Neural cell (in vitro differentiated cells): ENCODE results near the gene CNPPD1. TPM values are rescaled to one million over a fixed set of nuclear protein-coding genes. Genes with fewer than 3 reads are reported as not detected.

Experiments used
- H2AFZ ChIP-seq: fragments of 200-600, 300-800 bp; sonication (generic), shearing (Covaris generic); 2 replicates; pipeline ENCODE4 v1.6.0; 2014; ENCODE audit warnings: low read depth, mild to moderate bottlenecking, antibody characterized with exemption, low read length, moderate library complexity
- H3F3A ChIP-seq: fragments of 200-600 bp; shearing (Covaris generic); 2 replicates; pipeline ENCODE4 v1.6.1; 2016; ENCODE audit warnings: mild to moderate bottlenecking, moderate library complexity, mixed read lengths, antibody characterized with exemption, low read length; ENCODE audit not compliant: insufficient read depth, poor library complexity, severe bottlenecking
- H3K27ac ChIP-seq: fragments of 200-600, 300-800 bp; sonication (generic), shearing (Covaris generic); 2 replicates; pipeline ENCODE4 v1.5.1; 2014; ENCODE audit warnings: mild to moderate bottlenecking, low read length, moderate library complexity
- H3K27me3 ChIP-seq: fragments of 300-800, 200-600 bp; sonication (generic), shearing (Covaris generic); 2 replicates; pipeline ENCODE4 v1.6.0; 2014; ENCODE audit warnings: mild to moderate bottlenecking, low read depth, low read length, moderate library complexity; ENCODE audit not compliant: insufficient read depth
- H3K36me3 ChIP-seq: fragments of 300-800, 200-600 bp; sonication (generic), shearing (Covaris generic); 2 replicates; pipeline ENCODE4 v1.5.1; 2014; ENCODE audit warnings: mild to moderate bottlenecking, antibody characterized with exemption, low read length, moderate library complexity; ENCODE audit not compliant: insufficient read depth
- H3K4me2 ChIP-seq: fragments of 300-800, 200-600 bp; sonication (generic), shearing (Covaris generic); 2 replicates; pipeline ENCODE4 v1.6.0; 2014; ENCODE audit warnings: mild to moderate bottlenecking, low read length
- H3K4me3 ChIP-seq: fragments of 300-800, 200-600 bp; sonication (generic), shearing (Covaris generic); 2 replicates; pipeline ENCODE4 v1.5.1; 2014; ENCODE audit warnings: mild to moderate bottlenecking, low read length, moderate library complexity
- H3K79me2 ChIP-seq: fragments of 200-600 bp; shearing (Covaris generic); replicated peaks from 2 replicates; pipeline ENCODE4 v1.6.0; 2014; ENCODE audit warnings: mild to moderate bottlenecking, low read length, moderate library complexity; ENCODE audit not compliant: insufficient read depth
- H3K9ac ChIP-seq: fragments of 300-800, 200-600 bp; sonication (generic), shearing (Covaris generic); 2 replicates; pipeline ENCODE4 v1.6.1; 2016; ENCODE audit warnings: mild to moderate bottlenecking, low read length, mixed read lengths
- H3K9me2 ChIP-seq: fragments of 200-600 bp; shearing (Covaris generic); 2 replicates; pipeline ENCODE4 v1.6.1; 2016; ENCODE audit warnings: mild to moderate bottlenecking, low read length, mixed read lengths; ENCODE audit not compliant: insufficient read depth
- H3K9me3 ChIP-seq: fragments of 200-600, 300-800 bp; sonication (generic), shearing (Covaris generic); 2 replicates; pipeline ENCODE4 v1.6.1; 2016; ENCODE audit warnings: mild to moderate bottlenecking, mixed run types, low read length, moderate library complexity, mixed read lengths
- H4K20me1 ChIP-seq: fragments of 200-600 bp; shearing (Covaris generic); 2 replicates; pipeline ENCODE4 v1.6.1; 2016; ENCODE audit warnings: mild to moderate bottlenecking, mixed run types; ENCODE audit not compliant: insufficient read depth
- EP300 ChIP-seq: fragments of 450-650 bp; conservative IDR thresholded peaks from 2 replicates; pipeline ENCODE4 v1.6.1; 2014; ENCODE audit warnings: antibody characterized with exemption, mild to moderate bottlenecking, moderate library complexity; ENCODE audit not compliant: poor library complexity, severe bottlenecking
- EZH2 ChIP-seq: fragments of 200-600, 300-800 bp; shearing (Covaris generic), sonication (generic); IDR thresholded peaks from 2 replicates; pipeline ENCODE4 v1.6.1; 2014; ENCODE audit warnings: antibody characterized with exemption, low read length, borderline replicate concordance, mild to moderate bottlenecking; ENCODE audit not compliant: insufficient read depth, poor library complexity, severe bottlenecking
- MXI1 ChIP-seq: fragments of 450-650 bp; conservative IDR thresholded peaks from 2 replicates; pipeline ENCODE4 v1.6.1; 2014; ENCODE audit warnings: antibody characterized with exemption, mild to moderate bottlenecking; ENCODE audit not compliant: poor library complexity, severe bottlenecking
- POLR2AphosphoS5 ChIP-seq: IDR thresholded peaks from 2 replicates; pipeline ENCODE4 v1.6.1; 2012
- RAD21 ChIP-seq: fragments of 450-650 bp; conservative IDR thresholded peaks from 2 replicates; pipeline ENCODE4 v1.6.1; 2014; ENCODE audit warnings: antibody characterized with exemption, mild to moderate bottlenecking, moderate library complexity
- SMC3 ChIP-seq: fragments of 450-650 bp; conservative IDR thresholded peaks from 2 replicates; pipeline ENCODE4 v1.6.1; 2014; ENCODE audit warnings: antibody characterized with exemption, mild to moderate bottlenecking, moderate library complexity; ENCODE audit not compliant: poor library complexity
- TAF1 ChIP-seq: IDR thresholded peaks from 2 replicates; pipeline ENCODE4 v1.6.1; 2012; ENCODE audit warnings: low read depth
- polyA plus RNA-seq: library from polyadenylated mRNA; depleted of rRNA; stranded (reverse); fragments of >200 nt; gene quantifications from 2 replicates; pipeline ENCODE4 v1.2.3, GENCODE V29; 2014
- TF ChIP-seq, protein P1 (sequence below): IDR thresholded peaks from 2 replicates; pipeline ENCODE4 v1.6.1; 2012; ENCODE audit warnings: borderline replicate concordance
- TF ChIP-seq, protein P2 (sequence below): fragments of 450-650 bp; IDR thresholded peaks from 2 replicates; pipeline ENCODE4 v1.5.1; 2014; ENCODE audit warnings: antibody characterized with exemption, mild to moderate bottlenecking, moderate library complexity; ENCODE audit not compliant: poor library complexity, severe bottlenecking

The CNPPD1 gene
- polyA plus RNA-seq, 1 donor from 2014 or later: 89.1 TPM

DNA sequence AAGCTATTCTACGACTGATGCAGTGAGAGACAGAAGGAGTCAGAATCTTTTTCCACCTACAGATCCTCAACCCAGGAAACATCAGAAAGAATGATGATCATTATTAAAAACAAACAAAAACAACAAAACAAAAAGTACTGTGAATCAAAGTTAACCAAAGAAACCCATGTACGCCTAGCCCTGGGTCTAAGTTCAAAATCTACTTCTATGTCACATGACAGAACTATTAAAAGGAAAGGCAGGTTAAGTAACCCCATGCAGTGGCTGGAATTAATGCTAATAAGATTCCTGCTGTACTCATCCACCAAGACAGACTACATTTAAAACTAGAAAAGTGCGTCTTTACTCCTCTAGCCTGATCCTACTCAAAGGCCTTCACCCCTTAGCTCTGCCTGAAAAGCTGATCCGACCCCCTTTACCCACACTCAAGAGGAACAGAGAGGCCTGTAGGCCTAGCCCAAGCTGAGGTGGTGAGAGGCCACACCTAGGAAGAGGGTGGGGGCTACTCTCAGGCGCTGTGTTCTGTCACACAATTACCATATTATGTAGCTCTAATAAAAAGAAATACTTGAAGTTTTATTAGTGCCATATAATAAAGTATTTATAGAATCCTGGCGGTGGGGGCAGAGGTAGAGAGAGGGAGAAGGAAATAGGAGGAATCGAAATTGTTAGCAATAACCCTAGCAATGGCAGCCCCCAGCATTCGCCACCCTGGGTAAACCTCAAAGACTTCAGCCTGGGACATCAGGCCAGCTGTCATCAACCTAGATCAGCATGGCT, 53.2 kb downstream of the CNPPD1 start:
- Histone ChIP-seq H3F3A (no peaks in the 10 kb centered on the region), H4K20me1 (no peaks in the 10 kb centered on the region), H3K79me2 (no peaks in the 10 kb centered on the region), H3K4me2 (no peak overlapping the region), H3K4me3 (no peak overlapping the region), H3K9ac (no peak overlapping the region), H3K27ac (no peak overlapping the region), H2AFZ (no peak overlapping the region), H3K9me2 (no peaks in the 10 kb centered on the region), H3K9me3 (no peaks in the 10 kb centered on the region), H3K36me3 (no peaks in the 10 kb centered on the region), H3K27me3 (no peaks in the 10 kb centered on the region)
- no peak for TF ChIP-seq MXI1
- TF ChIP-seq RAD21: no peak
- TF ChIP-seq, protein P1, sequence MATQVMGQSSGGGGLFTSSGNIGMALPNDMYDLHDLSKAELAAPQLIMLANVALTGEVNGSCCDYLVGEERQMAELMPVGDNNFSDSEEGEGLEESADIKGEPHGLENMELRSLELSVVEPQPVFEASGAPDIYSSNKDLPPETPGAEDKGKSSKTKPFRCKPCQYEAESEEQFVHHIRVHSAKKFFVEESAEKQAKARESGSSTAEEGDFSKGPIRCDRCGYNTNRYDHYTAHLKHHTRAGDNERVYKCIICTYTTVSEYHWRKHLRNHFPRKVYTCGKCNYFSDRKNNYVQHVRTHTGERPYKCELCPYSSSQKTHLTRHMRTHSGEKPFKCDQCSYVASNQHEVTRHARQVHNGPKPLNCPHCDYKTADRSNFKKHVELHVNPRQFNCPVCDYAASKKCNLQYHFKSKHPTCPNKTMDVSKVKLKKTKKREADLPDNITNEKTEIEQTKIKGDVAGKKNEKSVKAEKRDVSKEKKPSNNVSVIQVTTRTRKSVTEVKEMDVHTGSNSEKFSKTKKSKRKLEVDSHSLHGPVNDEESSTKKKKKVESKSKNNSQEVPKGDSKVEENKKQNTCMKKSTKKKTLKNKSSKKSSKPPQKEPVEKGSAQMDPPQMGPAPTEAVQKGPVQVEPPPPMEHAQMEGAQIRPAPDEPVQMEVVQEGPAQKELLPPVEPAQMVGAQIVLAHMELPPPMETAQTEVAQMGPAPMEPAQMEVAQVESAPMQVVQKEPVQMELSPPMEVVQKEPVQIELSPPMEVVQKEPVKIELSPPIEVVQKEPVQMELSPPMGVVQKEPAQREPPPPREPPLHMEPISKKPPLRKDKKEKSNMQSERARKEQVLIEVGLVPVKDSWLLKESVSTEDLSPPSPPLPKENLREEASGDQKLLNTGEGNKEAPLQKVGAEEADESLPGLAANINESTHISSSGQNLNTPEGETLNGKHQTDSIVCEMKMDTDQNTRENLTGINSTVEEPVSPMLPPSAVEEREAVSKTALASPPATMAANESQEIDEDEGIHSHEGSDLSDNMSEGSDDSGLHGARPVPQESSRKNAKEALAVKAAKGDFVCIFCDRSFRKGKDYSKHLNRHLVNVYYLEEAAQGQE: no peak
- no peak for TF ChIP-seq EP300
- TF ChIP-seq EZH2: no peak
- no peak for TF ChIP-seq POLR2AphosphoS5
- no peak for TF ChIP-seq TAF1
- TF ChIP-seq, protein P2, sequence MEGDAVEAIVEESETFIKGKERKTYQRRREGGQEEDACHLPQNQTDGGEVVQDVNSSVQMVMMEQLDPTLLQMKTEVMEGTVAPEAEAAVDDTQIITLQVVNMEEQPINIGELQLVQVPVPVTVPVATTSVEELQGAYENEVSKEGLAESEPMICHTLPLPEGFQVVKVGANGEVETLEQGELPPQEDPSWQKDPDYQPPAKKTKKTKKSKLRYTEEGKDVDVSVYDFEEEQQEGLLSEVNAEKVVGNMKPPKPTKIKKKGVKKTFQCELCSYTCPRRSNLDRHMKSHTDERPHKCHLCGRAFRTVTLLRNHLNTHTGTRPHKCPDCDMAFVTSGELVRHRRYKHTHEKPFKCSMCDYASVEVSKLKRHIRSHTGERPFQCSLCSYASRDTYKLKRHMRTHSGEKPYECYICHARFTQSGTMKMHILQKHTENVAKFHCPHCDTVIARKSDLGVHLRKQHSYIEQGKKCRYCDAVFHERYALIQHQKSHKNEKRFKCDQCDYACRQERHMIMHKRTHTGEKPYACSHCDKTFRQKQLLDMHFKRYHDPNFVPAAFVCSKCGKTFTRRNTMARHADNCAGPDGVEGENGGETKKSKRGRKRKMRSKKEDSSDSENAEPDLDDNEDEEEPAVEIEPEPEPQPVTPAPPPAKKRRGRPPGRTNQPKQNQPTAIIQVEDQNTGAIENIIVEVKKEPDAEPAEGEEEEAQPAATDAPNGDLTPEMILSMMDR: no peak
- no peak for TF ChIP-seq SMC3

DNA sequence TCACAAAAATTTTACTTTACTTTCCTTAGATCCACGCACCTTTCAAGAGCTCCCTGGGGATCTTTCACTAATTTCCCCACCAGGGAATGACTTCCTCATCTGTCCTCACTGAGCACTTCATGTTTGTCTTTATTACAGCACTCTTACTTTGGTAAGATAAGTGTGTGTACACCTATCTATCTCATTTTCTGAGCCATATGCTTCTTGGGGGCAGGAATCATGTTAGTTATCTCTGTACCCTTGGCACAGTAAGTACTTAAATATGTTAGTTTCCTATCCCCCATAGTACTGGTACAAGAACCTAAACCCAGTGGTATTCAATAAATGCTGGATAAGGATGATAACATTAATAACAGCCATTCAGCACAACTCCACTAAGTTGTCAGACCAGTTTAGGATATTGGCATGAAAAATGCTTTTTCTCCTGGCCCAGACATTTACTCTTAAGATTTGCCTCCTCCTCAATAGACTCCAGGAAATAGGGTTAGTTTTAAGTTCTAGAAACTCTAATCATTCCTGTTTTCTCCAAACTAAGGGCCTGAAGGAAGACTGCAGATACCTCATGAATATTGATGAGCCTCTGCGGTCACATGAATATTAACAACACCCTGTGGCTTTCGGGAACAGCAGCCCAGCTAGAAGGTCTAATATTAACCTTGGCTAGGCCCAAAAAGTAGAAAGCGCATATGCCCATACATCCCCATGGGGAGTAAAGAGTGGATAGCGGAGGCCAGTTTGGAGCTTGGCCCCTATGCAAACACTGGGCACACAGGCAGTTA, 54.3 kb downstream of the CNPPD1 start:
- Histone ChIP-seq H3K27ac (no peak overlapping the region), H2AFZ (no peak overlapping the region), H3K79me2 (no peaks in the 10 kb centered on the region), H4K20me1 (no peaks in the 10 kb centered on the region), H3K4me3 (no peak overlapping the region), H3K36me3 (no peaks in the 10 kb centered on the region), H3K4me2 (no peak overlapping the region), H3K9me3 (no peaks in the 10 kb centered on the region), H3K9me2 (no peaks in the 10 kb centered on the region), H3K9ac (no peak overlapping the region), H3K27me3 (no peaks in the 10 kb centered on the region), H3F3A (no peaks in the 10 kb centered on the region)
- TF ChIP-seq, protein P1: no peak
- TF ChIP-seq EP300: no peak
- TF ChIP-seq TAF1: no peak
- TF ChIP-seq RAD21: no peak
- no peak for TF ChIP-seq EZH2
- TF ChIP-seq, protein P2: no peak
- no peak for TF ChIP-seq MXI1
- no peak for TF ChIP-seq SMC3
- no peak for TF ChIP-seq POLR2AphosphoS5
